ENCODE results near the gene CAP1. TPM values are rescaled to one million over a fixed set of nuclear protein-coding genes. Genes with fewer than 3 reads are reported as not detected.
"Not testable (repeated sequence)": the region's sequence is repeated elsewhere in the genome, so short reads cannot be mapped to it uniquely, and the experiment has no call there.

CAP1 gene
- total RNA-seq, 4 donors from 2014 or later = 102 to 154 (median 123) TPM

DNA sequence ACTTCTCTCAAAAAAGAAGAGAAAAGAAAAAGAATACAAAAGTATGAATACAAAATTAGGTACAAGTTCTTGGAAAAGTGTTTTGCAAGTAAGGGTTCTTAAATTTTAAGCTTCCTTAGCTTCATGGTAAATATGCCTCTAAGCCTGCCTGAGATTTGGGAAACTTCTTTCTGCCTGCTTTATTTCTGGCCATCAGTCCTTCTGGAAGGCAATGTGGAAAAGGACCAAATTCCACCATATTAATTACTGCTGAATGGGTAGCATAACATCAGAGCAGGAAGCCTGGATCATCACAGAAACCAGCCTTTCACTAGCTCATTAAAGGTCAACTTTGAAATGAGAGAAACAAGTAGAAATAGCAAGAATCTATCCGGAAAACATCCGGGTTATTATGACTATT is 39.1 kb upstream of the CAP1 start:
- no peak for DNase-seq (ENCODE audit: low spot score in 2 of 2)
- no peaks in the 10 kb centered on the region for H3K36me3 ChIP-seq
- TF ChIP-seq CTCF (IDR thresholded peaks at IDR 0.05) (no peak), POLR2AphosphoS5 (IDR thresholded peaks at IDR 0.05) (no peak), POLR2A (IDR thresholded peaks at IDR 0.05) (no peak), EP300 (IDR thresholded peaks at IDR 0.05) (no peak)
- H3K4me3 ChIP-seq = no peak overlapping the region
- WGBS = 38% methylated on average over 2 of the region's 2 CpGs
- H3K27me3 ChIP-seq = no peaks in the 10 kb centered on the region
- peaks cover 4% of the 10 kb centered on the region for H3K4me1 ChIP-seq
- H3K9me3 ChIP-seq = no peaks in the 10 kb centered on the region
- H3K27ac ChIP-seq = no peak overlapping the region

GRCh38 chr1:40003156-40004093 is 37.1 kb upstream of the CAP1 start:
- Histone ChIP-seq H3K4me3 (no peak overlapping the region), H3K4me1 (peaks cover 4% of the 10 kb centered on the region), H3K36me3 (no peaks in the 10 kb centered on the region), H3K27ac (no peak overlapping the region), H3K27me3 (no peaks in the 10 kb centered on the region), H3K9me3 (no peaks in the 10 kb centered on the region)
- no peak for DNase-seq (ENCODE audit: low spot score in 2 of 2)
- 87% methylated on average over 10 of the region's 10 CpGs for WGBS
- TF ChIP-seq POLR2A (IDR thresholded peaks at IDR 0.05) (no peak), CTCF (IDR thresholded peaks at IDR 0.05) (no peak), POLR2AphosphoS5 (IDR thresholded peaks at IDR 0.05) (no peak), EP300 (IDR thresholded peaks at IDR 0.05) (no peak)

GRCh38 chr1:40004857-40005256 is 35.7 kb upstream of the CAP1 start:
- H3K4me3 ChIP-seq = no peak overlapping the region
- H3K36me3 ChIP-seq = no peaks in the 10 kb centered on the region
- 38% methylated on average over 2 of the region's 2 CpGs for WGBS
- no peak overlapping the region for H3K27ac ChIP-seq
- H3K4me1 ChIP-seq = peaks cover 4% of the 10 kb centered on the region
- H3K27me3 ChIP-seq = no peaks in the 10 kb centered on the region
- no peaks in the 10 kb centered on the region for H3K9me3 ChIP-seq
- TF ChIP-seq CTCF (IDR thresholded peaks at IDR 0.05) (no peak), POLR2AphosphoS5 (IDR thresholded peaks at IDR 0.05) (no peak), EP300 (IDR thresholded peaks at IDR 0.05) (no peak), POLR2A (IDR thresholded peaks at IDR 0.05) (no peak)
- no peak for DNase-seq (ENCODE audit: low spot score in 2 of 2)

DNA sequence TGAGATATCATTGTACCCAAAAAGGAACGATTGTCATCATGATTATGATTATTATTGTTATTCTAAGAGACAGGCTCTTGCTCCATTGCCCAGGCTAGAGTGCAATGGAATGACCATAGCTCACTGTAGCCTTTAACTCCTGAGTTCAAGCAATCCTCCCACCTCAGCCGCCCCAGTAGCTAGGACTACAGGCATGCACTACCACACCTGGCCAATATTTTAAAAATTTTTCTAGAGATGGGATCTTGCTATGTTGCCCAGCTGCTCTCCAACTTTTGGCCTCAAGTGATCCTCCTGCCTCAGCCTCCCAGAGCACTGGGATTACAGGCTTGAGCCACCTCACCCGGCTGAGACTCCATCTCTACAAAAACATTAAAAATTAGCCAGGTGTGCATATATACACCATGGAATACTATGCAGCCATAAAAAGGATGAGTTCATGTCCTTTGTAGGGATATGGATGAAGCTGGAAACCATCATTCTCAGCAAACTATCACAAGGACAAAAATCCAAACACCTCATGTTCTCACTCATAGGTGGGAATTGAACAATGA is 33.0 kb upstream of the CAP1 start:
- not testable (repeated sequence) for H3K27me3 ChIP-seq; DNase-seq (ENCODE audit: low spot score in 2 of 2); H3K4me3 ChIP-seq; H3K36me3 ChIP-seq; H3K4me1 ChIP-seq; H3K9me3 ChIP-seq; H3K27ac ChIP-seq
- 93% methylated on average over 3 of the region's 3 CpGs for WGBS

GRCh38 chr1:40011198-40011597 is 29.3 kb upstream of the CAP1 start:
- TF ChIP-seq POLR2AphosphoS5 (IDR thresholded peaks at IDR 0.05) = no peak
- no peak for TF ChIP-seq CTCF (IDR thresholded peaks at IDR 0.05)

More at GRCh38 chr1:40011198-40011597, 29.3 kb upstream of the CAP1 start:
- WGBS = 92% methylated on average over 3 of the region's 3 CpGs
- H3K9me3 ChIP-seq = no peaks in the 10 kb centered on the region
- no peaks in the 10 kb centered on the region for H3K36me3 ChIP-seq
- no peak overlapping the region for H3K27ac ChIP-seq
- no peaks in the 10 kb centered on the region for H3K27me3 ChIP-seq
- no peak overlapping the region for H3K4me3 ChIP-seq
- DNase-seq (ENCODE audit: low spot score in 2 of 2) = no peak
- no peaks in the 10 kb centered on the region for H3K4me1 ChIP-seq
